NCI-H2029 (cell line): ENCODE data around the gene TMEM80.

Experiments
- DNase-seq: peaks from one replicate; lab custom pipeline; 2025; lab: John Stamatoyannopoulos, UW

The TMEM80 gene

GRCh38 chr11:699753-700152 is 4.1 kb downstream of the TMEM80 start:
- no peak for DNase-seq

DNA sequence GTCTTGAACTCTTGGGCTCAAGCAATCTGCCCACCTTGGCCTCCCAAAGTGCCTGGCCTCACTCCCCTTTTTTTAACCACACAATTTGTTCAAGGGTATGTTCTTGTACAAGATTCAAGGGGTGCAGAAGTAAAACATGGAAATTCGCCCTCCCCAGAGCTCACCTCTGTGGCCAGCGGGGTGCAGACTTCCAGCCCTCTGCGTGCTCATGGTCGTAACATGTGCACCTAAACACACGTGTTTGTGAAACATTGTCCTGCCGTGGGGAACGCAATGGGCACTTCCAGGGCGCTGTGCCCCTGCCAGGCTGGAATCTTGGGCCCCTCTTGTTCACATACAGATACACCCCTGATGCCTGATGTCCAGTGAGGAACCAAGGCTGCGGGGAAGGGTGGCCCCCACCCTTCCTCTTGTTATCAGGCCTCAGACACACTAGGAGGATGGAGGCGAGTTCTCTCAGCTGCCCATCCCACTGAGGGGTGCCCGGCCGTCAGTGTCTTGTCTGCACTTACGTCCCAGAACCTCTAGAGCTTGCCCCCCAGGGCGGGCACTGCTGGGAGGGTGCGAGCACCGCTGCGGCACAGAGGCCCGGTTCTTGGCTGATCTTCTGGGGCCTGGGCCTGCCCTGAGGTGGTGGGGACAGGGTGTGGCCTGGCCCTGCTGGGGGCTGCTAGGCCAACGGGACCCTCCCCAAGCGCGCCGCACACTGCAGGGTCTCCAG is 6.3 kb downstream of the TMEM80 start:
- no peak for DNase-seq

- peak; percentile 70 for DNase-seq
Measured at GRCh38 chr11:702462-703461, 7.1 kb downstream of the TMEM80 start.

- DNase-seq = no peak
Measured at GRCh38 chr11:703506-703905, 7.9 kb downstream of the TMEM80 start.

- DNase-seq = no peak
Measured at GRCh38 chr11:704228-704674, 8.6 kb downstream of the TMEM80 start.

DNA sequence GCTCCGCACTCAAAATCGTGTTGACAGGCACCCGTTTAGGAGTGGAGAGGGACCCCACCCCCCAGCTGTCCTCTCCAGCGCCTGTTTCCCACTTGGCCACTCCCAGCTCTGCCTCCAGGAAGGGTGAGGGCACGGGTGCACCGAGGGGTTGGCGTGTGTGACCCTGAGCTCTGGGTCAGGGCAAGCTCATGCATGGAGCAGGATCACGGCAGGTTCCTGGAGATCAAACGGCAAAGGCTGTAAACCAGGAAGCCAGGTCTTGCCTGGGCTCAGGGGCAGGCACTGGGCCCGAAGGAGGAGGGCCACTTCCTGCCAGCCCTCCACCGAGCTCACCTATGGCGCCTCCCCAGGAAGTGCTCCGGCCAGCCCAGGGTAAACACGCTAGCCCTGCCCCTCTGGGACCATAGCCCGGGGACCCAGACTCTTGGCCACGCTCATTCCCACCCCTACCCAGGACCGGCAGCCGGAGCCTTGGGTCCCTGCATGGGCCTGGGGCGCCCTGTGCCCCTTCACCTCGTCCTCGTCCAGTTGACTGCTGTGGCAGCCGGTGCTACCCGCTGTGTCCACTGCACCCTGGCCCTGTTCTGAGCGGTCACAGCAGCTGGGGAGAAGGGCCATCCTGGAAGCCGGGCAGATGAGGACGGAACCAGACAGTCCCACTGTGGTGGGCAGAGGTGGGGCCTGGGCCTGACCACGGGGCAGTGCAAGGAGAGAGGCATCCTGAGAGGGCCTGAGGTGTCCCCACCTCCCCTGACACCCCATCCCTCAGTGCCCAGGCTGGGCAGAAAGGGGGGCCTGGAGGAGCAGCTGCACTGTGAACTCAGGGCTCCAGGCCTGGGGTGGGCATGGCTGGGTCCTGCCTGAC is 9.4 kb downstream of the TMEM80 start:
- DNase-seq = peak; percentile 83

- peak; percentile 29 for DNase-seq
Measured at GRCh38 chr11:705646-706438, 10.2 kb downstream of the TMEM80 start, which contains the start of gene EPS8L2. EPS8L2 (plus strand) TSS chr11:706231; CDS start chr11:709408, 3,177 bp downstream.

- no peak for DNase-seq
Measured at GRCh38 chr11:706439-706956, 10.9 kb downstream of the TMEM80 start.

- DNase-seq = no peak
Measured at GRCh38 chr11:706957-707816, 11.6 kb downstream of the TMEM80 start.

DNA sequence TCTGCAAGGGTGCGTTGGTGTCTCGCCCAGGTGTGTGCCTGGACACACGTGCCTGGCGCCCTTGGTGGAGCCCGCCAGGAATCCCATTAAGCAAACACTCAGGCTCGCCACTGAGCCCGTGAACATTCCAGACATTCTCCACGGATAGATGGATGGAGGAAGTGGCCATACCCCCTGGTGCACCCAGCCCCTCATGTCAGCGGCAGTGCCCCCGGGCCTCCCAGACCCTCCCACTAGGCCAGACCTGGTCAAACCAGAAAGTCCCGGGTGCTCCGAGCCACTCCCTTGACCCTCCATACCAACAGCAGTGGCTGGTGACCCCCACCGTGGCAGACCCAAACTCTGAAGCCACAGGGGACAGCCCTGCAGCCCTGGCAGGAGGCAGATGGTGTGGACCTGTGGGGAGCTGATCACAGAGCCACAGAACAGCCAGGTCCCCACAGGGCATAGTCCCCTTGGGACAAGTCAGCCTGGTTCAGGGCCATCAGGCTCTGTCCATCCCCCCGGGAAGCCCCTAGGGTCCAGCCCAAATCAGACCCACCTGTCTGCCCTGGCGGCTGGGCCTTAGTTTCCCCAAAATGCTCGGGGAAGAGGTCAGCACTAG is 12.3 kb downstream of the TMEM80 start:
- no peak for DNase-seq

GRCh38 chr11:708511-708910 is 12.9 kb downstream of the TMEM80 start:
- no peak for DNase-seq

DNA sequence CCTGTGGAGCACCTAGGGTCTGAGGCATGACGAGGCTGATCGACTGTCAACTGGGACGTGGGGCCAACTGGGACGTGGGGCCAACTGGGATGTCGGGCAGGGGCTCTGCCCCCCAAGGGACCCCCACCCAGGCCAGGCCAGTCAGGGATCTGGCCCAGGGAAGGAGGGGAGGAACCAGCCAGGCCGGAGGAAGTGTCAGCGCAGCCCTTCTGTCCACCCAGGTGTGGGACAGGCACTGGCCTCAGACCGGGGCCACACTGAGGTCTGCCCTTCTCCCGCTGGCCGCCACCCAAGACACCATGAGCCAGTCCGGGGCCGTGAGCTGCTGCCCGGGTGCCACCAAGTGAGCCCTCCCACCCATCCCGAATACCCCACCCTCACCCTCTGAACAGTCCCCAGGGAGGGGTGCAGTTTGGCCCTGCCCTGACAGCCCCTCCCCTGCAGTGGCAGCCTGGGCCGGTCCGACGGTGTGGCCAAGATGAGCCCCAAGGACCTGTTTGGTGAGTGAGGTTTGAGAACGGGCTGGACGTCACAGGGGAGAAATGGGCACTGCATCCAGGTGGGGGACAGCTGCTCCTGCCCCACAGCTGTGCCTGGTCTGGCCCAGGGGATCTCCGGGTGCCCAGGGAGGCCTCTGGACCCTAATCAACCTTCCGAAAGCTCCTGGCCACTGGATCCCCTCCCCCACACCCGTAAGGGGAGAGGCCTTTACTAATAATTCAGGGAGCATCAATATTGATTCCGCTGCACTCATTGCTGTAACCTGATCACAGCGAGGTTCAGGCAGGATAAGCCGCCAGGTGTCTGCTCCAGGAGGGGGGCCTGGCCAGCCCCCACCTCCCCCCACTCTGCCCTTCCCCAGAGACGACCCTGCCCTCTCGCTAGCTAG is 13.7 kb downstream of the TMEM80 start:
- no peak for DNase-seq

- DNase-seq = no peak
Measured at GRCh38 chr11:714436-714835, 18.8 kb downstream of the TMEM80 start.

- no peak for DNase-seq
Measured at GRCh38 chr11:719214-720016, 23.8 kb downstream of the TMEM80 start.

DNA sequence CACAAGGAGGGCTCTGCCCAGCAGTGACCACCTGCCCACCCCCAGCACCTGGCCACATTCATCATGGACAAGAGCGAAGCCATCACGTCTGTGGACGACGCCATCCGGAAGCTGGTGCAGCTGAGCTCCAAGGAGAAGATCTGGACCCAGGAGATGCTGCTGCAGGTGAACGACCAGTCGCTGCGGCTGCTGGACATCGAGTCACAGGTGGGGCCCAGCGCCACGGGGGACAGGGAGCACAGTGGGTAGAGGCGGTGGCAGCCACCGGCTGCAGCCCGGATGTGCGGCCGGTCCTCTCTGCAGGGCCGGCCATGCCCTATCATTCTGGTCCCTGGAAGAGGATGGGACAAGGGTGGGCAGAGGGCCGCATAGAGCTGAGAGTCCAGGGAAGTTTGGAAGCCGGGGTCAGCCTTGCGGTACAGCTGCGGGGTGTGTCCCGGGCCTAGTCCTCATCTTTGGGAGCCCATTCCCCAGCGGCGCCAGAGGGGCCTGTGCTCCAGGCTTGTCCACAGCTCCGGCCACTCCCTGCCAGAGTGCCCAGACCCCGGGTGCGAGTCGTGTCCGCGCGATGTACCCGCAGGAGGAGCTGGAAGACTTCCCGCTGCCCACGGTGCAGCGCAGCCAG is 24.5 kb downstream of the TMEM80 start:
- DNase-seq = no peak

DNA sequence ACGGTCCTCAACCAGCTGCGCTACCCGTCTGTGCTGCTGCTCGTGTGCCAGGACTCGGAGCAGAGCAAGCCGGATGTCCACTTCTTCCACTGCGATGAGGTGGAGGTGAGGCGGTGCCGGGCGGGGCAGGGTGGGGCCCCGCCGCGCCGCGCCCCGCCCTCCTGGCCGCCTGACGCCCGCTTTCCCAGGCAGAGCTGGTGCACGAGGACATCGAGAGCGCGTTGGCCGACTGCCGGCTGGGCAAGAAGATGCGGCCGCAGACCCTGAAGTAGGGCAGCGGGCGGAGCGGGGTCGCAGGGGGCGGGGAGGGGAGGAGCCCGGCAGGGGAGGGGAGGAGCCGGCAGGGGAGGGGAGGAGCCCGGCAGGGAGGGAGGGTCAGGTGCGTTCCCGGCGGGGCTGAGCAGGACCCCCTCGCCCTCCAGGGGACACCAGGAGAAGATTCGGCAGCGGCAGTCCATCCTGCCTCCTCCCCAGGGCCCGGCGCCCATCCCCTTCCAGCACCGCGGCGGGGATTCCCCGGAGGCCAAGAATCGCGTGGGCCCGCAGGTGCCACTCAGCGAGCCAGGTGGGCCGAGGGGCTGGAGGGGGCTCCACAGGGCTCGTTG is 25.1 kb downstream of the TMEM80 start:
- DNase-seq = peak; percentile 68
